Subcutaneous abdominal adipose tissue (tissue), 5 donors: ENCODE data around the gene CPPED1.

Source experiments
- H3K27ac ChIP-seq: one replicate; pipeline ENCODE4 v1.7.0; 2013; ENCODE audit warnings: low read depth, mild to moderate bottlenecking, inconsistent platforms, low read length, moderate library complexity
- H3K27me3 ChIP-seq, 5 donors: one replicate each; pipeline ENCODE4 v1.7.0; 2013; ENCODE audit warnings: low read length in 5 of 5, inconsistent platforms in 1 of 5; ENCODE audit not compliant: control insufficient read depth in 5 of 5, insufficient read depth in 4 of 5
- H3K36me3 ChIP-seq, 5 donors: one replicate each; pipeline ENCODE4 v1.7.0; 2013; ENCODE audit warnings: low read length in 5 of 5; ENCODE audit not compliant: control insufficient read depth in 5 of 5, insufficient read depth in 5 of 5
- H3K4me1 ChIP-seq, 5 donors: one replicate each; pipeline ENCODE4 v1.7.0; 2013; ENCODE audit warnings: low read length in 5 of 5, mild to moderate bottlenecking in 3 of 5, moderate library complexity in 1 of 5; ENCODE audit not compliant: control insufficient read depth in 5 of 5, insufficient read depth in 5 of 5
- H3K4me3 ChIP-seq, 5 donors: one replicate each; pipeline ENCODE4 v1.7.0; 2013; ENCODE audit warnings: low read length in 5 of 5, low read depth in 1 of 5
- H3K9ac ChIP-seq, 5 donors: one replicate each; pipeline ENCODE4 v1.7.0; 2013; ENCODE audit warnings: low read length in 5 of 5, mild to moderate bottlenecking in 4 of 5, moderate library complexity in 3 of 5
- H3K9me3 ChIP-seq, 5 donors: one replicate each; pipeline ENCODE4 v1.7.0; 2013; ENCODE audit warnings: low read length in 5 of 5; ENCODE audit not compliant: control insufficient read depth in 5 of 5
- donor health status: healthy.
- donor health status: healthy.
- donor health status: healthy.
- donor health status: healthy.
- donor health status: healthy.

Gene CPPED1

DNA sequence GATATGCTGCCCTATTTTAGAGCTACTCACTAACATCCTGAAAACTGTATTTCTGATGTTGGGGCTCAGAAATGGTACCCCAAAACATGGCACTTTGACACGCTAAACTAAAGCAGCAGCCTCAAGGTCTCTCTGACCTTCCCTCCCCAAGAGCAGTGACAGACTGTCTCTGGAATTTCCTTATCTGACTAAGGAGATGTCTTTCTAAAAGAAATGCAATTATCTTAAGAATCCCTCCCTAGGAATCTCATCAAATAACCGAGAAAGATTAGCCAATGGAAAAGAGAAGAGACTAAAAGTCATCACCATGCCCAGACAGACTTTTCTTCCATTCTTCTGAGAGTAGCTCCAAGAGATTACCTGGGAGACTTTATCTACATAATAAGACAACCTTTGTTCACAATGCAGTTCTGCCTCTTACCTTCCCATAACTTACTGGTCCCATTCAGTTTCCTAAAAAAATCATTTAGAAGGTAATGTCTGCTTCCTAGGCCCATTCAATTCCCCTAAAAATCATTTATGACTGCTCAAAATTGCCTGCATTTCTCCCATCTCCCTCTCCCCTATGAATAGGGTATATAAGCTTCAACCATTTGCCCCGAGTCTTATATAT lies 123.9 kb downstream of the CPPED1 start:
- Histone ChIP-seq H3K4me3 (no peak overlapping the region), H3K4me1 (peaks cover 2 to 8% (median 7%) of the 10 kb centered on the region in 5 donors), H3K27me3 (no peaks in the 10 kb centered on the region), H3K9me3 (peaks cover 0 to 3% (median 0%) of the 10 kb centered on the region in 5 donors), H3K36me3 (peaks cover 0 to 2% (median 0%) of the 10 kb centered on the region in 5 donors), H3K27ac (no peak overlapping the region), H3K9ac (no peak overlapping the region)

DNA sequence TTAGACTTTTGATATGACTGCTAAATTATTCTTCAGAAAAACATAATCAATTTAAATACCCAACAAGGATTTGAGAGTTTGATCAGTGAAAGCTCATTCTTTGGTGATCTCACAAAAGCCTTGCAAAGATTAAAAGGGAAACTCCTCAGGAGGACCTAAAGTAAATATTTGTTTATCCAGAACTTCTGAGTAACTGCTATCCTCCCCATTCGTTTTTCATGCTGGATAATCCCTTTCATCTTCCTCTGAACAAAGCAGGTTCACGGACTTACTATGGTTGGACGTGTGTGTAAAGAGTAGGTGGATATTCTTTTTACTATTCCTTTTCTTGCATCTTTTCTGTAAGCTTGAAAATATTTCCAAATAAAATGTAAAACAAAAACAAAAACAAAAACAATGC lies 124.7 kb downstream of the CPPED1 start:
- no peaks in the 10 kb centered on the region for H3K27me3 ChIP-seq
- peaks cover 0 to 3% (median 0%) of the 10 kb centered on the region in 5 donors for H3K9me3 ChIP-seq
- no peak overlapping the region for H3K4me3 ChIP-seq
- peaks cover 2 to 8% (median 7%) of the 10 kb centered on the region in 5 donors for H3K4me1 ChIP-seq
- H3K36me3 ChIP-seq, result peaks cover 0 to 2% (median 0%) of the 10 kb centered on the region in 5 donors
- H3K9ac ChIP-seq, result no peak overlapping the region
- H3K27ac ChIP-seq, result no peak overlapping the region

GRCh38 chr16:12677502-12677901 lies 126.2 kb downstream of the CPPED1 start:
- Histone ChIP-seq H3K4me1 (peaks cover 2 to 8% (median 7%) of the 10 kb centered on the region in 5 donors), H3K9me3 (peaks cover 0 to 3% (median 0%) of the 10 kb centered on the region in 5 donors), H3K4me3 (no peak overlapping the region), H3K36me3 (no peaks in the 10 kb centered on the region), H3K27me3 (no peaks in the 10 kb centered on the region), H3K9ac (no peak overlapping the region), H3K27ac (no peak overlapping the region)

DNA sequence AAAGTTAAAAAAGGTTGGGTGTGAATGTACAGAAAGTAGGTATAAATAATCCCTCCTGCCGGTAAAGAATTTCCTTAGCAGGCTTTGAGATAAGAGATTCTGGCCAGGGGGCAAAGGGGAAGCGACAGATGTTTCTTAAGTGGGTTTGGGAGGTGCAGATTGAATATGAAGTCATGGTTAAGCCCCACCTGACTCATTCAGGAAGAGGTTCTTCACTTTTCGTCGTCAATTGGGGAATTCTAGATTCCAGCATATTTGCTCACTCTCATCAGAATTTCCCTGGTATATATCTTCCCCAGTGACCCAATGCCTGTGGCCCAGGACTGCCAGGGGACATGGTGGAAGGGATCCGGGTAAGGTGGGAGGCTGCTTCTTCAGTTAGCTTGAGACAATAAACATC lies 127.8 kb downstream of the CPPED1 start:
- Histone ChIP-seq H3K36me3 (no peaks in the 10 kb centered on the region), H3K4me1 (no peaks in the 10 kb centered on the region), H3K9ac (no peak overlapping the region), H3K4me3 (no peak overlapping the region), H3K27me3 (no peaks in the 10 kb centered on the region), H3K9me3 (peaks cover 0 to 3% (median 0%) of the 10 kb centered on the region in 5 donors), H3K27ac (no peak overlapping the region)

DNA sequence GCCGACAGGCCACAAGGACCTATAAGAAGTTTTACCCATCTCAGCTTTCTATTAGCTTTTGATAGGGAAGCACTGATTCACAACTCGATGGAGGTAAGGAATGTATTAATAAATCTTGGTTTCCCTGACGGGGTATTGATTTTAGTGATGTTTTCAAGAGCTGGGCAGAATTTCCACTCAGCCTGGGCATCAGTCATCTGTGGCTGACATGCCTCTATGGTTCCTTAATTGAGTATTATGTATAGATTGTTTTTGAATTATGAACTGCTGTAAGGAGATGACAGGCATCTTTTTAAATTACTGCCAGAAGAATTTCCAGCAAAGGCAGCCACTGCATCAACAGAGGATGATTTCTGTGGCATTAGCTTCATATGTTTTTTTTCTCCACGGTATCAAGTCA lies 128.6 kb downstream of the CPPED1 start:
- peaks cover 0 to 3% (median 0%) of the 10 kb centered on the region in 5 donors for H3K9me3 ChIP-seq
- H3K27me3 ChIP-seq, result no peaks in the 10 kb centered on the region
- H3K9ac ChIP-seq, result no peak overlapping the region
- H3K4me1 ChIP-seq, result no peaks in the 10 kb centered on the region
- H3K4me3 ChIP-seq, result no peak overlapping the region
- no peak overlapping the region for H3K27ac ChIP-seq
- H3K36me3 ChIP-seq, result peaks cover 0 to under 1% (median 0%) of the 10 kb centered on the region in 5 donors

DNA sequence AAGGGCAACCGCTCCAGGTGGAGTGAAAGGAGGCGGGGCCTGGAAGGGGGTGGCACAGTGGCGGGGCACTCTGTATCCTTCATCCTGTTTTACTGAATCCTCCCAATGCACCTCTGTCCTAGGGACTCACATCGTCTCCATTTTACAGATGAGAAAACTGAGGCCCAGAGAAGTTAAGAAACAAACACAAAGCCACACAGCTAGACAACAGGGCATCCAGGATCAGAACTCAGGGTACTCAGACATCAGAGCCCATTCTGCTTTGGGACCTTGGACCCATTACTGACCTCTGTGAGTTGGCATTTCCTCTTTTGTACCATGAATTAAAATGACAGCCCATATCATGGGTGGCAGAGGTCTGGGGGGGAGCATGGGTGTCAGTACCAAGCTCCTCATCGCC lies 129.2 kb downstream of the CPPED1 start:
- H3K27ac ChIP-seq, result no peak overlapping the region
- peaks cover 0 to 7% (median 0%) of the 10 kb centered on the region in 5 donors for H3K9me3 ChIP-seq
- peaks cover 0 to 3% (median 0%) of the 10 kb centered on the region in 5 donors for H3K36me3 ChIP-seq
- H3K9ac ChIP-seq, result no peak overlapping the region
- H3K4me3 ChIP-seq, result no peak overlapping the region
- no peaks in the 10 kb centered on the region for H3K27me3 ChIP-seq
- no peaks in the 10 kb centered on the region for H3K4me1 ChIP-seq

DNA sequence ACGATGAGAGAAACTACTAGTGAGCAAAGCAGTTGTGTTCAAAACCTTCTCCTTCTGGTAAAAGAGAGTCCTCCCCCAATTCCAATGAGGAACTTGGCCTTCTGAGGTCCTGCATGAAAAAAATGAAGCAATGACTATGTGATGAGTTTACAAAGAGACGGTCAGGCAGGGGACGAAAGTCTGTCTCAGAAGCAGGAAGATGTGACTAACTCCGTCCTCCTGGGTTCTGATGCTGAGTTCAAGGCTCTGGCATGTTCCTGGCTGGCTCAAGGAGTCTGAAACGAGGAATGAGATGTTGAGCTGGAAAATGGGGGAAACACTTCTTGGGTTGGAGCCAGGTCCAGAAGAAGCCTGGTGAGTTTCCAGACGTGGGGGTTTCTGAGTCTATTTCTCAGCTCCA lies 129.6 kb downstream of the CPPED1 start:
- Histone ChIP-seq H3K27me3 (no peaks in the 10 kb centered on the region), H3K27ac (no peak overlapping the region), H3K9me3 (peaks cover 2 to 9% (median 4%) of the 10 kb centered on the region in 5 donors), H3K9ac (no peak overlapping the region), H3K4me3 (no peak overlapping the region), H3K36me3 (peaks cover 0 to 3% (median 0%) of the 10 kb centered on the region in 5 donors), H3K4me1 (no peaks in the 10 kb centered on the region)

DNA sequence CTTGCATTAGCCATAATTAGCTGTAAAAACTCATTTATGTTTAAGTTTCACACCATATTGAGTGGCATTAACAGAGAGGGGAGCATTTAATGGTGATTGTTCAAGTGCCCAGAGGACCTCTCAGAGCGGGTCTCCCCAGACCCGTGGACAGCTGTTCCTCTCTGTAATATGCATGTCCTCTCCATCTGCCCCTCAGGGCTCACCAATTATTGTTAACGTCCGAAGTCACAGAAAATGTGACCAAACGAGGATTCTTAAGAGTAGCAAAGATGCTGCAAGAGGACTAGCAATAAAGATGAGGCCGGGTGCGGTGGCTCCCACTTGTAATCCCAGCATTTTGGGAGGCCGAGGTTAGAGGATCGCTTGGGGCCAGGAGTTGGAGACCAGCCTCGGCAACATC lies 130.2 kb downstream of the CPPED1 start:
- Histone ChIP-seq H3K27me3 (no peaks in the 10 kb centered on the region), H3K27ac (no peak overlapping the region), H3K4me1 (no peaks in the 10 kb centered on the region), H3K4me3 (no peak overlapping the region), H3K36me3 (peaks cover 0 to 5% (median 0%) of the 10 kb centered on the region in 5 donors), H3K9ac (no peak overlapping the region), H3K9me3 (peaks cover 2 to 11% (median 8%) of the 10 kb centered on the region in 5 donors)

GRCh38 chr16:12672986-12673385 lies 130.7 kb downstream of the CPPED1 start:
- H3K27me3 ChIP-seq, result no peaks in the 10 kb centered on the region
- H3K27ac ChIP-seq, result no peak overlapping the region
- H3K9ac ChIP-seq, result no peak overlapping the region
- H3K36me3 ChIP-seq, result peaks cover 0 to 5% (median 0%) of the 10 kb centered on the region in 5 donors
- H3K4me3 ChIP-seq, result no peak overlapping the region
- peaks cover 2 to 14% (median 8%) of the 10 kb centered on the region in 5 donors for H3K9me3 ChIP-seq
- H3K4me1 ChIP-seq, result no peaks in the 10 kb centered on the region

- Histone ChIP-seq H3K27ac (no peak overlapping the region), H3K9me3 (peaks cover 2 to 21% (median 12%) of the 10 kb centered on the region in 5 donors), H3K9ac (no peak overlapping the region), H3K4me3 (no peak overlapping the region), H3K4me1 (no peaks in the 10 kb centered on the region), H3K36me3 (peaks cover 0 to 5% (median 0%) of the 10 kb centered on the region in 5 donors), H3K27me3 (no peaks in the 10 kb centered on the region)
Observed at GRCh38 chr16:12669908-12670307, 133.8 kb downstream of the CPPED1 start.
